GM18951 (cell line): Measurements from ENCODE around the gene CDK10.

Source experiments
- POLR2A ChIP-seq: IDR thresholded peaks from 4 replicates; pipeline ENCODE4 v1.6.1; 2011; ENCODE audit warnings: mild to moderate bottlenecking; ENCODE audit not compliant: insufficient read length, insufficient read depth; ENCODE audit errors: extremely low read depth
- in situ Hi-C: fragments of 300-500 bp; cut with MboI; formaldehyde crosslinking; loops from one replicate; pipeline ENCODE4 v1.12.0; 2022; ENCODE audit warnings: low sequenced_read_pairs, mixed read lengths, inconsistent platforms; ENCODE audit not compliant: unreplicated experiment

The CDK10 gene

GRCh38 chr16:89720551-89720812 lies 34.0 kb downstream of the CDK10 start:
- in situ Hi-C loops = no loop called here
- no peak for TF ChIP-seq POLR2A

- in situ Hi-C loops = no loop called here
These were observed 34.5 kb downstream of the CDK10 start, which contains the start of the genes VPS9D1 and ZNF276 for GRCh38 chr16:89720813-89721545. Gene VPS9D1, minus strand, starts transcription at chr16:89720898. Its CDS starts 37 bp downstream, at chr16:89720861. Gene ZNF276, plus strand, starts transcription at chr16:89721537. Its CDS starts 104 bp downstream, at chr16:89721641.

GRCh38 chr16:89721546-89722391 lies 35.3 kb downstream of the CDK10 start:
- TF ChIP-seq POLR2A = peak; percentile 58
- in situ Hi-C loops = no loop called here

More at GRCh38 chr16:89720813-89721545, 34.5 kb downstream of the CDK10 start, which contains the start of the genes VPS9D1 and ZNF276:
- peak; percentile 57 for TF ChIP-seq POLR2A

GRCh38 chr16:89722392-89723278 lies 36.1 kb downstream of the CDK10 start:
- in situ Hi-C loops = no loop called here
- no peak for TF ChIP-seq POLR2A

- TF ChIP-seq POLR2A = no peak
- in situ Hi-C loops = no loop called here
These were observed 37.1 kb downstream of the CDK10 start for GRCh38 chr16:89723279-89724250.

GRCh38 chr16:89727406-89728120 lies 41.1 kb downstream of the CDK10 start:
- in situ Hi-C loops = no loop called here
- TF ChIP-seq POLR2A = no peak

- in situ Hi-C loops = no loop called here
- no peak for TF ChIP-seq POLR2A
These were observed 42.8 kb downstream of the CDK10 start for GRCh38 chr16:89729293-89729692.

- in situ Hi-C loops = no loop called here
- TF ChIP-seq POLR2A = no peak
These were observed 43.5 kb downstream of the CDK10 start for GRCh38 chr16:89729863-89730593.

- in situ Hi-C loops = no loop called here
These were observed 44.2 kb downstream of the CDK10 start for GRCh38 chr16:89730610-89731234.

GRCh38 chr16:89732142-89732917 lies 45.8 kb downstream of the CDK10 start:
- TF ChIP-seq POLR2A = no peak
- in situ Hi-C loops = no loop called here

More at GRCh38 chr16:89730610-89731234, 44.2 kb downstream of the CDK10 start:
- TF ChIP-seq POLR2A = peak; percentile 19
